ENCODE data around the gene ATP5F1D.

The ATP5F1D gene

DNA sequence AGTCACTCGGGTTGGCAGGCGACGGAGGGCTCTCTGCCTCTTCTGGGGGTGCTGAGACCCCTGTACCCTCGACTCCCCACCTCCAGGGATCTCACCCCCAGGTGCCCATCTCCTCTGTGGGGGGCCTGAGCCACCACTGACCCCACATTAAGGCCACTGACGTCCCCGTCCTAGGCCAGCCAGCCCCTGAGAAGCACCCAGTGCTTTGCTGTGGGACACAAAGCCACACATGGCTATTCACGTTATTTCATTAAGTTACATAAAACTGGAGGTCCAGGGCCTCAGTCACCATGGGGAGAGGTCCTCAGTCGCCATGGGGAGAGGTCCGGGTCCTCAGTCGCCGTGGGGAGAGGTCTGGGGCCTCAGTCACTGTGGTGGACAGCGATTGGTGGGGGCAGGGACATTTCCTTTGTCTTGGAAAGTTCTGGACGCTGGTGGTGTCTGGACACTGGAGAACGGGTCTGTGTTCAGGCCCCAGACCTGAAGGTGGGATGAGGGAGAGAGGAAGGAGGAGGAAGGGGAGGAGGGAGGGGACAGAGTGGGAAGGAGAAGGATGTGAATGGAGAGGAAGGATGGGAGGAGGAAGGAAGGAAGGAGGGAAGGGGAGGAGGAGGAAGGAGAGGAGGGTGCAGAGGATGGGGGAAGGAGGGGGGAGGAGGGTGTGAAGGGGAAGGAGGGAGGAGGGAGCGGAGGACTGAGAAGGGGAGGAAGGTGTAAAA lies 40.2 kb downstream of the ATP5F1D start:
- H3K36me3 ChIP-seq (ENCODE audit: control insufficient read depth, insufficient read depth, low read length) = peaks cover 9% of the 10 kb centered on the region
- H3K4me1 ChIP-seq (ENCODE audit: control insufficient read depth, insufficient read depth, low read length) = peaks cover 3% of the 10 kb centered on the region
- H3K27me3 ChIP-seq (ENCODE audit: control insufficient read depth, insufficient read depth, low read length) = peaks cover 5% of the 10 kb centered on the region
- no peak overlapping the region for H3K4me3 ChIP-seq (ENCODE audit: low read depth, low read length)
- no peak overlapping the region for H3K9ac ChIP-seq (ENCODE audit: low read depth, low read length)
- no peaks in the 10 kb centered on the region for H3K9me3 ChIP-seq (ENCODE audit: control insufficient read depth, insufficient read depth, low read length)

DNA sequence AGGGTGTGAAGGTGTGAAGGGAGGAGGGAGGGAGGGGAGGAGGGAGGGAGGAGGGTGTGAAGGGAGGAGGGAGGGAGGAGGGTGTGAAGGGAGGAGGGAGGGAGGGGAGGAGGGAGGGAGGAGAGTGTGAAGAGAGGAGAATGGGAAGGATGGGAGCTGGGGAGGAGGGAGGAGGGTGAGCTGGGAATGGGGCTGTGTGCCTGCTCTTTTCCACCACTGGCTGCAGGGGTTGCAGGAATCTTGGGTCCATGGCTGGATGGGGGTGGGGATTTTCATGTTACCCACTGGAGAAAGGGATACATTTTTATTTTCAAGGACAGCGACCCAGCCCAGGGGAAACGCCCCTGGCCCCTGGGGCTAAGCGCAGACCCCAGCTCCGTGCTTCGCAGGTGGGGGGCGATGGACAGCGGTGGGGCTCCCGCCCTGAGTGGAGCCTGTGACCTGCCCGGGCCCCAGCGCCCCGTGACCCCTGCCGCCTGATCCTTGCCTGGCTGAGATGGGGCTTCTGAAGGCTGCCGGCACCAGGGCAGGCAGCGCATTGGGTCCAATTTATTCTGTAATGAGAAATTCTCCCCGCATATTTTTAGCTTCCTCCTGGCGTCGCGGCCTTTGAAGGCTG lies 41.1 kb downstream of the ATP5F1D start:
- Histone ChIP-seq H3K4me1 (ENCODE audit: control insufficient read depth, insufficient read depth, low read length) (peaks cover 3% of the 10 kb centered on the region), H3K9me3 (ENCODE audit: control insufficient read depth, insufficient read depth, low read length) (no peaks in the 10 kb centered on the region), H3K4me3 (ENCODE audit: low read depth, low read length) (no peak overlapping the region), H3K36me3 (ENCODE audit: control insufficient read depth, insufficient read depth, low read length) (peaks cover 9% of the 10 kb centered on the region), H3K9ac (ENCODE audit: low read depth, low read length) (no peak overlapping the region), H3K27me3 (ENCODE audit: control insufficient read depth, insufficient read depth, low read length) (peaks cover 5% of the 10 kb centered on the region)

DNA sequence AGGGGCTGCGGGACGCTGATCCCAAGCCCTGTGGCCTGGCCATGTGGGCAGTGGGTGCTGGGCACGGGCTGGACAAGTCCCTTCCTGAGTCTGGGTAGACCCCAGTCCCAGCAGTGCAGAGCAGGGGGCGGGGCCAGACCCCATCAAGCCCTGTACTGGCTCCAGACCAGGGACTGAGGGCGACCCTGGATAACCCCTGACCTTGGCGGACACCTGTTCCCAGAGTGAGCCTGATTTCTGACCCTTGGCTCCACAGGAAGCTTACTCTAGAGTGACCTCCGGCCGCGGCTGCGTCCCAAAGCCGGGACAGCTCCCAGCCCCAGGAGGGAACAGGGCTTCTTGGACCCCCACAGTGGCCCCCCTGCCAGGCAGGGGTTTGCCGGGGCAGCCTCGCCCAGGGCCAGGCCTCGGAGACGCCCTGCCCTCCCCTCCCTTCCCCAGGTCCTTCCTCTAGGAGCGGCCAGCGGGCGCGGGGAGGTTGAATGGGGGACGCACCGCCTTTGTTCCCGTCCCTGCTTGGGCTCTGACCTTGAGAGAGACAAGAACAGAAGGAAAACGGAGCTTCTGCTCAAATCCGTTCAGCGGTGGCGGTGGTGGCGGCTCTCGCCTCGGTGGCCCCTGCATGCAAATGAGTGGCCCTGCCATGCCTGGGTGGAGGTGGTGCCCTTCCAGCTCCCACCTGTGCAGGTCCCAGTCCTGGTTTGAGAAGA lies 41.8 kb downstream of the ATP5F1D start:
- Histone ChIP-seq H3K4me1 (ENCODE audit: control insufficient read depth, insufficient read depth, low read length) (peaks cover 3% of the 10 kb centered on the region), H3K27me3 (ENCODE audit: control insufficient read depth, insufficient read depth, low read length) (peaks cover 5% of the 10 kb centered on the region), H3K9me3 (ENCODE audit: control insufficient read depth, insufficient read depth, low read length) (no peaks in the 10 kb centered on the region), H3K36me3 (ENCODE audit: control insufficient read depth, insufficient read depth, low read length) (peaks cover 9% of the 10 kb centered on the region), H3K4me3 (ENCODE audit: low read depth, low read length) (no peak overlapping the region), H3K9ac (ENCODE audit: low read depth, low read length) (no peak overlapping the region)

DNA sequence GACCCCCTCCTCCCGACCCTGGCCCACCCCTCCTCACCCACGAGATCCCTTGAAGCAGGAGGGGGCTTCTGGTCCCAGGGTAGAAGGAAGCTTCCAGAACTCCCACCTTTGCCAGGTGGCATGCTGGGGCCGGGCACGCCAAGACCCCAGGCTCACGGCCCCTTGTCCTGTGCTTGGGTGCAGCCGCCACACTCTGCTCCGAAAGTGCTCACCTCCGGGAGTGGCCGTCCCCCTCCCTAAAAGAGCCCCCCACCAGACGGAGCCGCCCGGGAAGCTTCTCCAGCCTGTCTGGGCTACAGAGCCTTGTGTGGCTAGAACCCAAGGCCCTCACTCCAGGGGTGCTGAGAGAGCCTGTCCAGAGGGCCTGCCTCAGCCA lies 42.4 kb downstream of the ATP5F1D start:
- peaks cover 7% of the 10 kb centered on the region for H3K36me3 ChIP-seq (ENCODE audit: control insufficient read depth, insufficient read depth, low read length)
- no peak overlapping the region for H3K4me3 ChIP-seq (ENCODE audit: low read depth, low read length)
- H3K27me3 ChIP-seq (ENCODE audit: control insufficient read depth, insufficient read depth, low read length) = peaks cover 5% of the 10 kb centered on the region
- no peaks in the 10 kb centered on the region for H3K9me3 ChIP-seq (ENCODE audit: control insufficient read depth, insufficient read depth, low read length)
- no peak overlapping the region for H3K9ac ChIP-seq (ENCODE audit: low read depth, low read length)
- H3K4me1 ChIP-seq (ENCODE audit: control insufficient read depth, insufficient read depth, low read length) = peaks cover 3% of the 10 kb centered on the region

DNA sequence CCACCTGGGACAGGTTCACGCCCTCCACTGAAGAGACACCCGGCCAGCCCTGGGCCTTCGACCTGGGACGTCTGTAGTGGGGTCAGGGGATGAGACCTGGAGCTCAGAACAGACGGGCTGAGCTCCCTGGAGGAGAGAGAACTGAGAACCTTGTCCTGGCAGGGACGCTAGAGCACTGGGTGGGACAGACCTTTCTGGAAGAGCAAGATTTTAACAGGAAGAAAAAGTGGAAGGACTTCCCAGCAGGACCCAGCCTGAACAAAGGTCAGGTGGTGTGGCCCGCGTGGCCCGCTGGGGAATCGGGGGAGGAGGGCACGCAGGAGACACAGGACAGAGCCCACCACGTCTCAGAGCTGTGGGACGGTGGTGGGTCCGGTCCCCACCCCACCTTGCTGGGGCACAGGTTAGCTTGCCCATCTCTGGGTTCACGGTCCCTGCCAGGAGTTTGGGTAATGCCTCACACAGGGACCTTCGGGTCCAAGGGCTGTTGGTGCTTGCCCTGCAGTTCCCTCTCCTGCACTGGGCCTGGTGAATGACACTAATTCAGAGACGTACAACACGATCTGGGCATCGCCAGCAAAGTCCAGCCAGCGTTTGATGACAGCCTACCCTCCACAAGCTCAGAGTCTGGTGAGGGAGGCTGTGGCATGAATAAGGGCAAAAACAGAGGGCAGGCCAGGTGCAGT lies 42.9 kb downstream of the ATP5F1D start:
- H3K4me3 ChIP-seq (ENCODE audit: low read depth, low read length) = no peak overlapping the region
- H3K9ac ChIP-seq (ENCODE audit: low read depth, low read length) = no peak overlapping the region
- peaks cover 2% of the 10 kb centered on the region for H3K36me3 ChIP-seq (ENCODE audit: control insufficient read depth, insufficient read depth, low read length)
- no peaks in the 10 kb centered on the region for H3K9me3 ChIP-seq (ENCODE audit: control insufficient read depth, insufficient read depth, low read length)
- H3K27me3 ChIP-seq (ENCODE audit: control insufficient read depth, insufficient read depth, low read length) = peaks cover 5% of the 10 kb centered on the region
- H3K4me1 ChIP-seq (ENCODE audit: control insufficient read depth, insufficient read depth, low read length) = peaks cover 3% of the 10 kb centered on the region

DNA sequence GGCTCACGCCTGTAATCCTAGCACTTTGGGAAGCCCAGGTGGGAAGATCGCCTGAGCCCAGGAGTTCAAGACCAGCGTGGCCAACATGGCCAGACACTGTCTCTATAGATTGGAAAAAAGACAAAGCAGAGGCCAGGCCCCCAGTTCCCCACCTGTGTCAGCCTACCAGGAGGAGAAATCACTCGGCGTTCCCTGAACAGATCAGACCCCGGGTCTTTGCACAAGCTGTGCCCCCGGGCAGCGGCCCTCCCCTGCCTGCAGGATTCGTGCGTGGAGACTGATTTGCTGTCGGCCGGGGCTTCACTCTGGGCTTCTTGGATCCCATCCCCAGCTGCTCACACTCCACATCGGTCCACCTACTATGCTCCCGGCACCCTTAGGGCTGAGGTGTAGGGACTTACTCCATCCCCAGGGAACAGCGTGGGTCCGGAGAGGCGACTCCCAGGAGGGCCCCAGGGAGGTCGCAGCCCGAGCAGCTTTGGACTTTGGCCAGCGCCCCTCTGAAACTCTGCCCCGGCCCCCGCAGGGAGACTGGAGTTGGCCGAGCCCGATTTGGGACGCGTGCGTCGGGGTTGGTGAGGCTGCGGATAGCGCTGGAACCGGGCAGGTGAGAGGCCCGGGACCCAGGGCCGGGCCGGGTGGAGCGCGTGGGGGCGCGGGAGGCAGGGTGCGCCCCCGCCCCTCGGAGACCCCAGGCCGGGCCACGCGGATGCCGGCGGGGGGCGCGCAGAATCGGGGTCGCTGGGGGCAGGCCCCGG lies 43.6 kb downstream of the ATP5F1D start:
- no peaks in the 10 kb centered on the region for H3K36me3 ChIP-seq (ENCODE audit: control insufficient read depth, insufficient read depth, low read length)
- no peaks in the 10 kb centered on the region for H3K4me1 ChIP-seq (ENCODE audit: control insufficient read depth, insufficient read depth, low read length)
- H3K27me3 ChIP-seq (ENCODE audit: control insufficient read depth, insufficient read depth, low read length) = peaks cover 5% of the 10 kb centered on the region
- no peaks in the 10 kb centered on the region for H3K9me3 ChIP-seq (ENCODE audit: control insufficient read depth, insufficient read depth, low read length)
- H3K9ac ChIP-seq (ENCODE audit: low read depth, low read length) = no peak overlapping the region
- peak overlapping the region; percentile 30 for H3K4me3 ChIP-seq (ENCODE audit: low read depth, low read length)

DNA sequence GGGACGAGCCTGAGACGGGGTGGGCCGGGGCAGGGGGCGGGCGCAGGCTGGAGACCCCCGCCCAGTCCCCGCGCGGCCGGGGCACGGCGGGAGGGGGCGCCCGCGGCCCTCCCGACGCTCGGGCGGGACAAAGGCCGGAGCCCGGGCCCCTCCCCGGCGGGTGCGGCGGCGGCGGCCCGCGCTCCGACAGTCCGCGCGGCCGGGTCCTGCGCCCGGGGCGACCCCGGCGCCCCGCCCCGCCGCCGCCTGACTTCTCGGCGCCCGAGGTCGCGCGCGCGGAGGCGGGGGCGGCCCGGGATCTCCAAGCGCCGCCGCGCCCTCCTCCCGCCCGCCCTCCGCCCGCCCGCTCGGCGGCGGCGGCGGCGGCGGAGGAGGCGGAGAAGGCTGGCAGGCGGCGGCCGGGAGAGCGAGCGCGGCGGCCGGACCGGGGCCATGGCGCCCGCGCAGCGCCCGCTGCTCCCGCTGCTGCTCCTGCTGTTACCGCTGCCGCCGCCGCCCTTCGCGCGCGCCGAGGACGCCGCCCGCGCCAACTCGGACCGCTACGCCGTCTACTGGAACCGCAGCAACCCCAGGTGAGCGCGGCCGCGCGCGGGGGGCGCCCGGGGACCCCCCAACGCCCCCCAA lies 44.3 kb downstream of the ATP5F1D start, which contains the start of gene EFNA2:
TSS of gene EFNA2 (plus strand) at position 137 of the 624 bp plus-strand sequence. CDS start at position 433, 296 bp downstream.
- Histone ChIP-seq H3K4me3 (ENCODE audit: low read depth, low read length) (peak within 1 kb of the TSS; percentile 36), H3K9ac (ENCODE audit: low read depth, low read length) (peak within 1 kb of the TSS; percentile 47), H3K27me3 (ENCODE audit: control insufficient read depth, insufficient read depth, low read length) (peaks cover 5% of the 10 kb centered on the region), H3K9me3 (ENCODE audit: control insufficient read depth, insufficient read depth, low read length) (no peaks in the 10 kb centered on the region), H3K4me1 (ENCODE audit: control insufficient read depth, insufficient read depth, low read length) (no peaks in the 10 kb centered on the region), H3K36me3 (ENCODE audit: control insufficient read depth, insufficient read depth, low read length) (no peaks in the 10 kb centered on the region)

DNA sequence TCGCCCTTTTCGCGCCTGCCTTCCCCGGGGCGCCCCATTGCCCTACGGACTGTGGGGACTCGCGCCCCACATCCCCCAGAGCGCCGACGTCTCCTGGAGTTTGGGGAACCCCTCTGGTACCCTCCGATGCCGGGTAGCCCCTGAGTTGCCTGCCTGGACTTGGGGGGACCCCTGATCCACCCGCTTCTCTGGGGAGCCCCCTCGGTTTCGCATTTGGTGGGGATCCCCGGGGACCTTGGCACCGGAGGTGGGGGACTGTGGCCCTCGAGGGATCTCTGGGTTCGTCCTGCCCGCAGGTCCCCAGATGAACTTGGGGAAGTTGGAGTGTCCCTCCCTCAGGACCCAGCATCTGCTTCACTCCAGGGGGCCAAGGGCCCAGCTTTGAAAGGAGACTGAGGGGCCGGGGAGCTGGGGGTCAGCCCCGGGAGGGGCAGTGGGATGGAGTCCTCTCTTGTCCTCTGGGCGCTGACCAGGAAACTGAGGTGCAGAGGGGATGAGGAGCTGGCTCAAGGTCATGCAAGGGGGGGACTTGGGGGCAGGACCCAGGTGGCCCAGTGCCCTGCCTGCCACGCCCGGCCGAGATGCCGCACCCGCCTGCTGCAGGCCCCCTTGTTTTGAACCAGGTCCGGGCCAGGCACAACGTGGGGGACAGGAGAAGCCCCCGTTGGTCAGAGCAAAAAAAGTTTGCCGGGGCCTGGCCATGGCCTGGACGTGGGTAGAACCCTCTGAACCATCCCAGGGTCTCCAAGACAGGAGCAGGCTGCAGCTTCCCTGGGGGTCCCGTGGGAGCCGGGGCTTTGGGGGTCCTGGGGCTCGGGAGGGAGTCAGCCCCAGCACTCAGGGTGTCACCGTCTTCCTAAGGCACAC lies 45.2 kb downstream of the ATP5F1D start:
- Histone ChIP-seq H3K4me1 (ENCODE audit: control insufficient read depth, insufficient read depth, low read length) (no peaks in the 10 kb centered on the region), H3K9ac (ENCODE audit: low read depth, low read length) (peak overlapping the region; percentile 47), H3K36me3 (ENCODE audit: control insufficient read depth, insufficient read depth, low read length) (no peaks in the 10 kb centered on the region), H3K9me3 (ENCODE audit: control insufficient read depth, insufficient read depth, low read length) (no peaks in the 10 kb centered on the region), H3K27me3 (ENCODE audit: control insufficient read depth, insufficient read depth, low read length) (peaks cover 5% of the 10 kb centered on the region), H3K4me3 (ENCODE audit: low read depth, low read length) (peak overlapping the region; percentile 36)

DNA sequence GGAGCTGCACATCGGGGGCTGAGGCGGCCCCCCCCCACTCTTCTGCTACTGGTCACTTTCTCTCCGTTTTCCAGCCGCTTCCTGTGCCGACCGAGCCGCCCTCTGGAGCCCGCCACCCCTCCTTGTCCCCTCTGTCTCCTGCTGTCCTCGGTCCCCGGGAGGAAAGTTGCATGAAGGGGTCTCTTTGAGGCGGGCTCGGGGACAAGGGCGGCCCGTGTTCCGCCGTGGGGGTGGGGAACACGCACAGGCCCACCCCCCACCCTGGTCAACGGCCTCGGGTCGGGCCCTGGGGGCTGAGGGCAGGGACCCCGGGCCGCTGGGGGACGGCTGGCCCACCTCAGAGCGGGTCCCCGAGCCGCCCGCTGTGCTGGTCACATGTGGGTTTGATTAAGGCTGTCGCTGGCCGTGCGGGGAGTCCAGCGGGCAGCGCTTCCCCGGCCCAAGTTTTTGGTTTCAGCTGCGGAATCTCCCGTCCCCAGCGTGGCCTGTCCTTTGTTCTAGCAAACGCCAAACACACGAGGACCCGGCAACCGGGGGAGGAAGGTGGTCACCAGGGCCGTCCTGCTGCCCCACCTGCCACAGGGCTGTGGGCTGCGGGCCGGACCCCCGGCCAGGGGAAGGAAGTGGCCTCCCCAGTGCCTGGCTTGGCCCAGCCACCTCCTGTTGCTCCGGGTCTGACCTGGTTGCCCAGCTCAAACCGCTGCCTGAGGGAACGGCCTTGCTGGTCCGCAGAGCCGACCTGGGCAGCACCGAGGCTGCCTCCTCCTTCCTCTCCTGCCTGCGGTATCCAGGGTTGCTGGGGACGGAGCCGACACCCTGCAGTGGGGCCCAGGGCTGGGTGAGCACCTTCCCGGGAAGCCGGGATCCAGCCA lies 46.0 kb downstream of the ATP5F1D start:
- Histone ChIP-seq H3K27me3 (ENCODE audit: control insufficient read depth, insufficient read depth, low read length) (peaks cover 5% of the 10 kb centered on the region), H3K4me1 (ENCODE audit: control insufficient read depth, insufficient read depth, low read length) (no peaks in the 10 kb centered on the region), H3K36me3 (ENCODE audit: control insufficient read depth, insufficient read depth, low read length) (no peaks in the 10 kb centered on the region), H3K4me3 (ENCODE audit: low read depth, low read length) (no peak overlapping the region), H3K9me3 (ENCODE audit: control insufficient read depth, insufficient read depth, low read length) (no peaks in the 10 kb centered on the region), H3K9ac (ENCODE audit: low read depth, low read length) (no peak overlapping the region)

DNA sequence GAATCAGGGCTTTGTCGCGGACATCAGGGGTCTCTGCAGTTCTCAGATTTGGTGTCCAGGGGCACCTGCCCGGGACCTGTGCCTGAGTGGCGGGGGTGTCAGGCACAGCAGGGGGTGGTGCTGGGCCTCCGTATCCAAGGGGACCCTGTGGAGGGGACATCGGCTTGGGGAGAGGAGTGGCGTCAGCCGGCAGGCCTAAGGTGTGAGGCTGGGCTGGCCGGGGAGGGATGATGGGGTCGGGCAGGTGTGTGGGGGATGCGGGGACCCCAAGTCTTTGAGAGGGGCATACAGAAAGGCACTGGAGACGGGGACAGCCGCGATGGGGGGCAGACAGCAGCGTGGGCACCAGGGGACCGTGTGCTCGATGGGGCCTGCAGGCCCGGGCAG lies 46.7 kb downstream of the ATP5F1D start:
- H3K27me3 ChIP-seq (ENCODE audit: control insufficient read depth, insufficient read depth, low read length) = peaks cover 5% of the 10 kb centered on the region
- no peaks in the 10 kb centered on the region for H3K36me3 ChIP-seq (ENCODE audit: control insufficient read depth, insufficient read depth, low read length)
- H3K9me3 ChIP-seq (ENCODE audit: control insufficient read depth, insufficient read depth, low read length) = no peaks in the 10 kb centered on the region
- H3K4me1 ChIP-seq (ENCODE audit: control insufficient read depth, insufficient read depth, low read length) = no peaks in the 10 kb centered on the region
- H3K9ac ChIP-seq (ENCODE audit: low read depth, low read length) = no peak overlapping the region
- no peak overlapping the region for H3K4me3 ChIP-seq (ENCODE audit: low read depth, low read length)
